ENCODE results near the gene OR4F15. TPM values are rescaled to one million over a fixed set of nuclear protein-coding genes. Genes with fewer than 3 reads are reported as not detected.

OR4F15 gene
- total RNA-seq, 4 donors from 2014 or later: not detected

DNA sequence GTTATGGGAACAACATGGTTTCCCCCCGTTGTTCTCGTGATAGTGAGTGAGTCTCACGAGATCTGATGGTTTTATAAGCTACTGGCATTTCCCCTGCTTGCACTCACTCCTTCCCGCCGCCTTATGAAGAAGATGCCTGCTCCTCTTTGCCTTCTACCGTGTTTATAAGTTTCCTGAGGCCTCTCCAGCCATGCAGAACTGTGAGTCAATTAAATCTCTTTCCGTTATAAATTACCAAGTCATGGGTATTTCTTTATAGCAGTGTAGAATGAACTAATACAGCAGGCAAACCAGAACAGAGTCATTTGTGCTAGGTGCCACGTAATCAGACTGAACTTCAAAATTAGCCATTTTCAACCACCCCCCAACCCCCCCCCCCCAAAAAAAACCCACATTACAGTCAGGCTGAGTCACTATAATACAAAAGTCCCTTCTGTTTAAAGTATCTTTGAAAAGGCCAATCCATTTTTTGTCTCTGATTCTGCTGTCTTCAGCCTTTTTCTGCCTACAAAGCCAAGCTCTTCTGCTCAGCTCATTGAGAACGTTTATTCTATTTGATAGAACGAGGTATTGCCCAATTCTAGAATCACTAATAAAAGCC, 4.6 kb upstream of the OR4F15 start:
- ATAC-seq: no peak
- H3K27ac ChIP-seq: no peak overlapping the region
- no peak overlapping the region for H3K4me3 ChIP-seq
- TF ChIP-seq POLR2AphosphoS5 (IDR thresholded peaks at IDR 0.05): no peak
- no peak for TF ChIP-seq EP300 (IDR thresholded peaks at IDR 0.05)
- TF ChIP-seq POLR2A (IDR thresholded peaks at IDR 0.05): no peak
- TF ChIP-seq, protein P1, sequence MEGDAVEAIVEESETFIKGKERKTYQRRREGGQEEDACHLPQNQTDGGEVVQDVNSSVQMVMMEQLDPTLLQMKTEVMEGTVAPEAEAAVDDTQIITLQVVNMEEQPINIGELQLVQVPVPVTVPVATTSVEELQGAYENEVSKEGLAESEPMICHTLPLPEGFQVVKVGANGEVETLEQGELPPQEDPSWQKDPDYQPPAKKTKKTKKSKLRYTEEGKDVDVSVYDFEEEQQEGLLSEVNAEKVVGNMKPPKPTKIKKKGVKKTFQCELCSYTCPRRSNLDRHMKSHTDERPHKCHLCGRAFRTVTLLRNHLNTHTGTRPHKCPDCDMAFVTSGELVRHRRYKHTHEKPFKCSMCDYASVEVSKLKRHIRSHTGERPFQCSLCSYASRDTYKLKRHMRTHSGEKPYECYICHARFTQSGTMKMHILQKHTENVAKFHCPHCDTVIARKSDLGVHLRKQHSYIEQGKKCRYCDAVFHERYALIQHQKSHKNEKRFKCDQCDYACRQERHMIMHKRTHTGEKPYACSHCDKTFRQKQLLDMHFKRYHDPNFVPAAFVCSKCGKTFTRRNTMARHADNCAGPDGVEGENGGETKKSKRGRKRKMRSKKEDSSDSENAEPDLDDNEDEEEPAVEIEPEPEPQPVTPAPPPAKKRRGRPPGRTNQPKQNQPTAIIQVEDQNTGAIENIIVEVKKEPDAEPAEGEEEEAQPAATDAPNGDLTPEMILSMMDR (IDR thresholded peaks at IDR 0.05): no peak
- no peaks in the 10 kb centered on the region for H3K9me3 ChIP-seq
- H3K27me3 ChIP-seq: peaks cover 4% of the 10 kb centered on the region
- no peaks in the 10 kb centered on the region for H3K36me3 ChIP-seq
- no peaks in the 10 kb centered on the region for H3K4me1 ChIP-seq
- 50 to 54% methylated on average over 10 of the region's 10 CpGs for WGBS, 2 donors (ENCODE audit: low coverage in 1 of 2)

DNA sequence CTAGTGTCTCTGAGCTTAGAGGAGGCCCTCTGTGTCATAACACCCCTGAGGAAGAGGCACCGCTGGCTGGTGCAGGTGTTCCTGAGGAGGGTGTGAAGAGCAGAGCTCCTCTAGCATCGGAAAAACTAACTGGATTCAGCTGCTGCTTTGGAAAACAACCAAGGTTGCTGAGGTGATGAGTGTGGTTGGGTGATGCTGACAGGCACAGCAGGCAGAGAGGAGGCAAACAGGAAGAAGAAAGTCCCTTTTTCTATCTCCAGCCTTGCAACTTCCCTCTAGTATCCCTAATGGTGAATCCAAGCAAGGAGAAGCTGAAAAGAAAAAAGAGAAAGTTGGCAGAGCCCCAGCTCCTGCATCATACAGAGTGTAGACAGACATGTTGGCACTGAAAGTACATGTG, 3.8 kb upstream of the OR4F15 start:
- 42 to 58% methylated on average over 2 of the region's 2 CpGs for WGBS, 2 donors (ENCODE audit: low coverage in 1 of 2)
- Histone ChIP-seq H3K4me1 (no peaks in the 10 kb centered on the region), H3K9me3 (no peaks in the 10 kb centered on the region)

DNA sequence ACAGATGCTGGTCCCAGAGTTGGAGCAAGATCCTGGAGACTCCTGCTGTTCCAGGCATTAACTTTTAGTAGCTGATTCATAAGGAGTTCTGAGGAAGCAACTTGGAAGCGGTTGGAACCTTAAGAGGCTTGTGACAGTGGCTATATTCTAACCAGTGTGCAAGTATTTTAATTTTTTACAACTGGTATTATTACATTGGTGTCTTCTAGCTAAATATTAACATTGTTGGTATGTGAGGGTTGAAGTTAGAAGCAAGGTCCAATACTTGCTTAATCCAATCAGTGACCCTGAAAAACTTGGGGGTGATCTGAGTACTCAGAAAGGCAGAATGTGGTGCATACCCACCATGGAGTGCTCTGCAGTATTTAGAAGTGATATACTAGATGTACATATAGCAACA, 1.5 kb upstream of the OR4F15 start:
- no peak overlapping the region for H3K4me3 ChIP-seq
- ATAC-seq: no peak
- H3K9me3 ChIP-seq: no peaks in the 10 kb centered on the region
- no peak for TF ChIP-seq POLR2A (IDR thresholded peaks at IDR 0.05)
- no peak for TF ChIP-seq POLR2AphosphoS5 (IDR thresholded peaks at IDR 0.05)
- TF ChIP-seq, protein P1 (IDR thresholded peaks at IDR 0.05): no peak
- no peak for TF ChIP-seq EP300 (IDR thresholded peaks at IDR 0.05)
- H3K4me1 ChIP-seq: no peaks in the 10 kb centered on the region
- 75 to 83% methylated on average over 1 of the region's 1 CpG for whole genome bisulfite sequencing, 2 donors (ENCODE audit: low coverage in 1 of 2)
- H3K27ac ChIP-seq: no peak overlapping the region
- no peaks in the 10 kb centered on the region for H3K36me3 ChIP-seq
- H3K27me3 ChIP-seq: peaks cover 4% of the 10 kb centered on the region

More for the DNA sequence above, 3.8 kb upstream of the OR4F15 start:
- no peak overlapping the region for H3K27ac ChIP-seq
- H3K36me3 ChIP-seq: no peaks in the 10 kb centered on the region
- peaks cover 4% of the 10 kb centered on the region for H3K27me3 ChIP-seq
- TF ChIP-seq POLR2A (IDR thresholded peaks at IDR 0.05) (no peak), POLR2AphosphoS5 (IDR thresholded peaks at IDR 0.05) (no peak), EP300 (IDR thresholded peaks at IDR 0.05) (no peak)
- TF ChIP-seq, protein P1 (IDR thresholded peaks at IDR 0.05): no peak
- no peak overlapping the region for H3K4me3 ChIP-seq
- no peak for ATAC-seq

DNA sequence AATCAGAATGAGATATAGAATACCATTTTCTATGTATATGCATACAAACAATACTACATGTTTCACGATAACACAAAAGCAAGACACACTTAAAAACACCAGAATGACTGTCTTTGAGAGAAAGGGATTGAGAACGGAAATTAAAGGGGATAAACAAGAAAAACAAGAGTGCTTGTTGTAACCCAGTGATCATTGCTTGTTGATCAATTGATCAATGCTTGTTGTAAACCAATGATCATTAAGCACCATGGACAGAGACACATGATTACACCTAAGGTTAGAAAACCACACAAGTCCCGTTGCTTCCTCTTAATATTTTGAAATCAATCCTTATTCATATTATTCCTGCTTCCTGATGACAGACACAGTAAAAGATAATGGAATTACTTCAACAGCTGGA, 1.1 kb upstream of the OR4F15 start:
- no peak overlapping the region for H3K27ac ChIP-seq
- no peaks in the 10 kb centered on the region for H3K4me1 ChIP-seq
- H3K4me3 ChIP-seq: no peak overlapping the region
- no peak for ATAC-seq
- no peaks in the 10 kb centered on the region for H3K9me3 ChIP-seq
- no peaks in the 10 kb centered on the region for H3K36me3 ChIP-seq
- TF ChIP-seq POLR2A (IDR thresholded peaks at IDR 0.05) (no peak), POLR2AphosphoS5 (IDR thresholded peaks at IDR 0.05) (no peak), EP300 (IDR thresholded peaks at IDR 0.05) (no peak)
- TF ChIP-seq, protein P1 (IDR thresholded peaks at IDR 0.05): no peak
- peaks cover 4% of the 10 kb centered on the region for H3K27me3 ChIP-seq
- WGBS, 2 donors (ENCODE audit: low coverage in 1 of 2): 47 to 49% methylated on average over 3 of the region's 3 CpGs

DNA sequence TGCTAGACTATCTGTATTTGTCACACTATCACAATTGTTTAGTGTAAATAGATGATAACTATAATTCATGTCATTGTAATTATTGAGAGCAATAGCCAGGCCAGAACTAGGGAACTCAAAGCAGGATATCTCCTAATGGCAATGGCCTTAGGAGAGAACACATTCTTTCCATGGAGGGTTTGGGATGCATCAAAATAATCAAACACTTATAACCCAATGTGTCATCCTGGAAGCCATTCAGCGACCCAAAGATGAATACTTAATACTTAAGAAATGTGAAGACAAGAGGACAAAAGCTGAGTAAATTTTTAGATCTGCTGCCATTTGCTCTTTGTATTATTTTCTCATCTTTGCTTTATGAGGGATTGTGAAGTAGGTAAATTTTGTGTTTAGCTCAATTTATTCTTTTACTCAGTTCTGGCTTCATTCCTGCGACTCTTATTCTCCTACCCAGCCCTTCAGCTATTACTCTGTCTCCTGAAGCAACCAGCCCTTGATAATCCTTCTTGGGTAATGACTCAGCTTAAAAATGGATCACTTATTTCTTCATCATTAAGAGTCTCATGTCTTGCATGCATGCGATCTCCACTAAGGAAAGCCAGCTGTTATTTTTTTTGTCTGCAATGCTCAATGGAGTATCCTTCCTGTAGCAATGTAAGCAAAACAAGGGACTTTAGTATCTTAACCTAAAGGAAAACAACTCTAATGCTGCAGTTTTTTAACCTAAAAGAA, 2.0 kb downstream of the OR4F15 start:
- H3K4me1 ChIP-seq: no peaks in the 10 kb centered on the region
- 63 to 78% methylated on average over 3 of the region's 3 CpGs for WGBS, 2 donors (ENCODE audit: low coverage in 1 of 2)
- no peaks in the 10 kb centered on the region for H3K36me3 ChIP-seq
- H3K9me3 ChIP-seq: no peaks in the 10 kb centered on the region
- no peak overlapping the region for H3K4me3 ChIP-seq
- no peak overlapping the region for H3K27ac ChIP-seq
- no peaks in the 10 kb centered on the region for H3K27me3 ChIP-seq
- TF ChIP-seq POLR2A (IDR thresholded peaks at IDR 0.05) (no peak), POLR2AphosphoS5 (IDR thresholded peaks at IDR 0.05) (no peak)
- TF ChIP-seq, protein P1 (IDR thresholded peaks at IDR 0.05): no peak
- no peak for ATAC-seq
